GM19239 (cell line): ENCODE measurements around the gene FNDC10.
"Not testable (repeated sequence)": the region's sequence is repeated elsewhere in the genome, so short reads cannot be mapped to it uniquely, and the experiment has no call there.

ENCODE experiments used
- DNase-seq: peaks from one replicate; pipeline ENCODE4 v3.0.0; 2011; ENCODE audit warnings: low spot score; ENCODE audit not compliant: insufficient read length
- FAIRE-seq: peaks from 2 replicates; lab custom pipeline; 2011; peaks lifted over from hg19 to GRCh38; lab: Jason Lieb, UNC

FNDC10 gene

DNA sequence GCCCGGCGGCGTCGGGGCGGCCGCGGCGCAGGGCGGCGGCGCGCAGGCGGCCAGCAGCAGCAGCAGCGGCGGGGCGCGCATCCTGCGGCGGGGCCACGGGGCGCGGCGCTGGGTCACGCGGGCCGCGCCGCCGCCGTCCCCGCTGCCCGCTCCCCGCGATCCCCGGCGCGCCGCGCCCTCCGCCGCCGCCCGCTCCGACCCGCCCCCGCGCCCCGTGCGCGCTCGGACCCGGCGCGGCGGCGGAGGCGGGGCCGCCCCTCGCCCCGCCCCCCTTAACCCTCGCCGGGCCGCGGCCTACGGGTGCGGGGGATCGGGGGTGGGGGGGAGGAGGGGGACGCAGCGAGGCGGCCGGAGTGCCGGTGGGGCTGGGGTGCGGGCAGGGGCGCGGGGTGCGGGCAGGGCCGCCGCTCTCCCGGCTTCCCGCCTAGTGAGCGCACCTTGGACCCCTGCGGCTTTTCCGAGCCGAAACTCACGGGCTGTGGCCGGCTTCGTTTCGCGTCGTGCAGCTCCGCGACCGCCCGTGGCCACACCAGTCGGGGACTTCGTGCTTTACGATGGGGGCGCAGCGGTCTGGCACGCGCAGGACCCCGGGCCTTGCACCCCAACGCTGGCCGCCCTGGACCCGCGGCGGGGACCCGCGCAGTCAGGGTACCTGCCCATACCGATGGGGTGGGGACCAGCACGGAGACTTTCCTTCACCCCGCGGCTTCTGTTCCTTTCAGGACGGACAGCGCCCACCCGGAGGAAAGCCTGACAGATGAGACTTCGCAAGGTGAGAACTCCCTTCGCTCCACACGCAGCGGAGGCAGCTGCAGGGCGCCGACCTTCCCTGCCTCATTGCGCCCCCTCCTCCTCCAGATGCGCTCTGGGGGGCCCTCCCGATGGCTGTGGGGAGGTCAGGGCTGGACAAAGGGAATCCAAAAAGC is at the start of gene FNDC10:
Gene FNDC10, minus strand, starts transcription at position 201 of the 926 bp plus-strand sequence. Its CDS starts 120 bp downstream, at position 81.
- DNase-seq (no peak), FAIRE-seq (no peak)

DNA sequence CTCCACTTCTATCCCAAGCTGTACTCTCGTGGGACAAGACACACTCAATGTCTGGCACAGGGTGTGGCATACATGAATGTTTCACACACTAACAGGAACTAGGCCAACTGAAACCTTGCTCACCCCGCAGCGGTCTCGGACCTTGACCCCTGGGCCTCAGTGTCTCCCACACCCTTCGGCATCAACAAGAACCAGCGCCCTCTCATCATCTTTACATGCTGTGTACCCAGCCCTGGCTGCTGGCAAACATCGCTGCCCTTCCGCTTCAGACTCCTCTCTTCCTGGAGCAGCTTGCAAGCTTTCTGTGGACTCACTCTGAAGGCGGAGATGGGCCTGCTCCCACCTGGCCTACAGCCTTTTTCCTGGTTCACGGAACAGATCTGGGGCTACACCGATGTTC is 48.3 kb upstream of the FNDC10 start:
- FAIRE-seq, DNase-seq: not testable (repeated sequence)

DNA sequence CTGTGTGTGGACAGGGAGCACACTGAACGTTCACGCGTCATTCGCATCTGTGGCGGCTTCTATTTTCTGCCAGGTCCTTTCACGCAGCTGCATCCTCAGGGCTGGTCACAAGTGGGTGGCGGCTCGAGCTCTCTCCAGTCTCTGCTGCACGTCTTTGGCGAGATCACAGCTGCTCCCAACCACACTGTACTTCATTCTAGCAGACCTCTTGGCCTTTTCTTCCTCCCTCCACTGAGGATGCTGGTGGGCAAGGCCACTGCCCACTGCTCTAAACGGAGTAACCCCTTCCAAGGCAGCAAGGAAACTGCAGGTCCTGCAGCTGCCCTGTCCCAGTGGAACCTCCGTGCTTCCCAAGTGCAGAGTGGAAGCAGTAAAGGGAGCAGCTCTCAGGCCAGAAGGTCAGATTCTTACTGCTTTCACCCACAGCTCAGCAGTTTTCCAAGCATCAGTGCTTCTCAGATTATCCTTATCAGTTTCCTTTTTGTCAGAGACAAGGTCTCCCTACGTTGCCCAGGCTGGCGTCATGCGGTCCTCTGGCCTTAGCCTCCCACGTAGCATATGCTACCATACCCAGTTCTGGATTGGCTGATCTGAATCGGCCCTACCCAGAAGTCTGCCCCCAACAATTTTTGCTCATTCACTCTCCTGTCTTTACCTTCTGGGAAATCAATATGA is 47.8 kb upstream of the FNDC10 start:
- DNase-seq, FAIRE-seq: not testable (repeated sequence)

DNA sequence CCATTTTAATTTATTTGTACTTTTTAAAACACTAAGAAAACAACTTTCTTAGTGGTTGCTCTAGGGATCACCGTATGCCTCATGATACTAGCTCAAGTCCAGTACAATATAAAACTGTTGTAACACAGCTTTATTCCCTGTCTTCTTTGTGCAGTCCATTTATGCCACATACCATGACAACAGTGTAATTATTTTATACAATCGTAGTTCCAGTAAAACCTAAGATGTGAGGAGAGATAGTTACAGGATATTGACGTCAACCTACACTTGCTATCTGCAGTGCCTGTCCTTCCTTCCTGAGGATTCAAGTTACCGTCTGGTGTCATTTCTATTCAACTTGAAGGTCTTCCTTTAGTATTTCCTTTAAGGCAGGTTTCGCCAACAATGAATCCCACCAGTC is 46.4 kb upstream of the FNDC10 start:
- not testable (repeated sequence) for FAIRE-seq, DNase-seq

DNA sequence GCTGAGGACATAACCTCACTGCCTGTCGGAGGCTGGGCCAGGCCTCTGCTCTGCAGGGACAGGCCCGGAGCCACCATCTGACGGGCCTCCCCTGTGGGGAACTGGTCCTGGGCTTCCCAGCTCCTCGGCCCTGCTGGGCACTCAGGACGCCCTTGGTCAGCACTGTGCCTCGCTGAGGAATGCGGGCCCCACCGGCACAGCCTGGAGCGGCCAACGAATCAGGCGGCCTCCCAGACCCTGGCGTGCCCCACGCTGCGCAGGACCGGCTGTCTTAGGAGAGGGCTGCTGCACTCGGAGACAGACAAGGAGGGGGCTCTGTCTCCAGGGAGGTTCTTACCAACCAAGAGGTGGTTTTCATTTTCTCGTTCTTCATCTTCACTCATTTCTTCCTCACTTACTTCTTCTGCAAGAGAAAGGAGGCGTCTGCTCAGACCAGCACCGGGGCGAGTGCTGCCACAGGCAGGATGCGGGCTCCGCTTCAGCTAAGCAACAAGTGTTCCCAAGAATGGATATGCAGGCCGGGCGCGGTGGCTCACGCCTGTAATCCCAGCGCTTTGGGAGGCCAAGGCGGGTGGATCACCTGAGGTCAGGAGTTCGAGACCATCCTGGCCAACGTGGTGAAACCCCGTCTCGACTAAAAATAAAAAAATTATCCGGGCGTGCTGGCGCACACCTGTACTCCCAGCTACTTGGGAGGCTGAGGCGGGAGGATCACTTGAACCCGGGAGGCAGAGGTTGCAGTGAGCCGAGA is 41.0 kb upstream of the FNDC10 start:
- FAIRE-seq, DNase-seq: not testable (repeated sequence)

DNA sequence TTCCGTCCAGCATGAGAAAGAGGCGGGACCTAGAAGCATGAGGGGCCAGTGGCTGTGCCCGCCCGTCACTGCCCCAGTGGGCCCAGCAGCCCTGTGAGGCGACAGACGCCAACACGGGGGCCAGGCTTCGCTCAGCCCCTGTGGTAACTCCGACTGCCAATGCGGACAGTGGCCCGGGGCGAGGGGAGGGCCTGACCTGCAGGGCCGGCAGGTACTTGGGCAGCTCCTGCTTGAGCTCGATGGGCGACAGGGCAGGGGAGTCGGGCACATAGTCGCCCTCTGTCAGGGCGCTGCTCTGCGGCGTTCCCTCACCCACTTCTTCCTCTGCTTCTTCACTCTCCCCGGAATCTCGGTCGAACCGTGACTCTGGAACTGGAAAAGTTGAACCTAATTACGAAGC is 40.1 kb upstream of the FNDC10 start:
- FAIRE-seq, DNase-seq: not testable (repeated sequence)

DNA sequence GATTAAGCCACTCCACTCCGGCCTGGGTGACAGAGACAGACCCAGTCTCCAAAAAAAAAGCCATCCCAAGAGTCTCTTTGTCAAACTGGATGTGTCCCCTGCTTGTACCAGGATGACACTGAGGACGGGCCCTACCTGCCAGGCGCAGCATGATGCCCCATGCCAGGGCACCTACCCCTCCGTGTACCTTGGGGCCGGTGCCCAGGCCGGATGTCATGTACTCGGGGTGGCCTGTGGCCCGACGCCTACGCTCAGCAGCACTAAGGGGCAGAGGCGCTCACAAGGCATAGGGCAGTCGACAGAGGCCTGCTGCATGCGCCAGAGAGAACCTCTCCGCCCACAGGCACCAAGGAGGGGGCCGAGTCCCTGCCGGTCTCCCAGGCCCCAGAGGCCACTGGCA is 39.4 kb upstream of the FNDC10 start:
- not testable (repeated sequence) for FAIRE-seq, DNase-seq

DNA sequence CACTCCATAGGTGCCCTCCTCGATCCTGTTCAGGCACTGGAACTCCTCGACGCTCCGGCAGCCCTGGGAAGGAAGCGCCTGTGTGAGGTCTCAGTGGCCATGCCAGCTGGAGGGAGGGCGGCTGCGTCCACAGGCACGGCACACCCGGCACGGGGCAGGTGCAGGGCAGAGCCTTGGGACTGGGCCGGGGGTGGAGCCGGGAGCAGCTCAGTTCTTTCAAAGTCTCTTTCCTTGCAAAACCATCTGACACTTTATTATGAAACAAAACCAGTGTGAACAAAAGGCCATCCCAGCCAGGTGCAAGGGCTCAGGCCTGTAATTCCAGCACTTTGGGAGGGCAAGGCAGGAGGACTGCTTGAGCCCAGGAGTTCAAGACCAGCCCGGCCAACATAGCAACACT is 38.6 kb upstream of the FNDC10 start:
- FAIRE-seq: peak; percentile 37

DNA sequence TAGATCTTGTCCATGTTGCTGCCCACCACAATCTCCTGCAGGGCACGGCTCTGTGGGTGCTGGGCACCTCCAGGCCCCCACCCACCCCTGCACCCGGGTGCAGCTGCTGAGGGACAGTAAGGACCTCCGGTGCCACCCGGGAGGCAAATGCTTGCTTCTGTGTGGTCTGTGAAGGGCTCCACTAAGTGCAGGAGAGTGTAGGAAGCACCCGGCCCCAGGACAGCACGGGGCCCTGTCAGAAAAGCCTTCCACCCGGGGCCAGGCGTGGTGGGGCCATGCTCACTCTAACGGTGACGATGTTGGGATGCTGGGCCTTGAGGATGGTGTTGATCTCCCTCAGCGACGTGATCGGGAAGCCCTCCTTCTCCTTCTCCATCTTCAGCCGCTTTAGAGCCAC is 37.5 kb upstream of the FNDC10 start:
- not testable (repeated sequence) for FAIRE-seq, DNase-seq

More for the DNA sequence above, 38.6 kb upstream of the FNDC10 start:
- DNase-seq: not testable (repeated sequence)

DNA sequence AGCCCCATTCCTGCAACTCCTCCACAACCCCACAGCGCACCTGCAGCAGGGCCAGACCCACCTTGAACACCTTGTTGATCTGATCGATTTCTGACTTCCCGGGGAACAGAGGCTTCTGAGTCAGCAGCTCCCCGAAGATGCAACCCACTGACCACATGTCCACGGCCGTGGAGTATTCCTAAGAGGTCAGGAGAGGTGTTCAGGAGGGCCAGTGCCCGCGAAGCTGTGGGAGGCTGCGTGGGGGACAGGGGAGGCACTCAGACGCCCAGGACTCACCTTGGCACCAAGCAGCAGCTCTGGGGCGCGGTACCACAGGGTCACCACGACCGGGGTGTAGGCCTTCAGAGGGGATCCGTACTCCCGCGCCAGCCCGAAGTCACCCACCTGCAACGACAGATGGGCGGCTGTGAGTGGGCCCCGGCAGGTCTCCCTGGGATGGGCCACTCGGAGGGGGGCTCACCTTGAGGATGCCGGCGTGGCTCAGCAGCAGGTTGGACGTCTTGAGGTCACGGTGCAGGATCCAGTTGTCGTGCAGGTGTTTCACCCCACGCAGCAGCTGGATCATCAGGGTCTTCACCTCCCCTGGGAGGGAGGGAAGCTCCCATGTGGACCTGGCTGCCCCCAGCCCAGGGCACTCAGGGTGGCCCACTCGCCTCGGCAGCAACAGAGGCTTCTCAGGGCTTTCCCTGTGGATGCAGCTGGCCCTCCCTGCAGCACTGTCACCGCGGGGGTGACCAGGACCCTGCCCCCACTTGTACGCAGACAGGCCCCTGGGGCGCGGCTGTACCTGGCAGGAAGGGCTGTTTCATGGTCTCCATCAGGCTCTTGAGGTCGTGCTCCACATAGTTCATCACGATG is 36.9 kb upstream of the FNDC10 start:
- FAIRE-seq, DNase-seq: not testable (repeated sequence)

DNA sequence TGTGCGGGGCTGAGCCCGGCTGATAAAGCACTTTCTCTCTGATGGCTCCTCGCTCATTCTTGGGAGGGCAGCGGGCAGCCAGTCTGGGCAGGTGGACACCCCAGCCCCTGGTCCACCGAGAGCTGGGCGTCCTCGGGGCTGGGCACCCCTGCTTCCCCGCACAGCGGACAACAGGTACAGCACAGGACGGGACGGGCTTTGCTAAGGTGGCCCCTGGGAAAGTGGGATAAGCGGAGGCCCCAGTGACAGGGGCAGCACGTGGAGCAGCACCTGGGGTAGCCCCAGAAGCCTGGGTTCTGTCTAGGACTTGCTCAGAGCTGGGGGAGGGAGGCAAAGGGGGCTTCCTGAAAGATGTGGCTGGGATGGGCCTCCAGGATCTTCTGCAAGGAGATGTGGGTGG is 34.7 kb upstream of the FNDC10 start:
- DNase-seq, FAIRE-seq: not testable (repeated sequence)

DNA sequence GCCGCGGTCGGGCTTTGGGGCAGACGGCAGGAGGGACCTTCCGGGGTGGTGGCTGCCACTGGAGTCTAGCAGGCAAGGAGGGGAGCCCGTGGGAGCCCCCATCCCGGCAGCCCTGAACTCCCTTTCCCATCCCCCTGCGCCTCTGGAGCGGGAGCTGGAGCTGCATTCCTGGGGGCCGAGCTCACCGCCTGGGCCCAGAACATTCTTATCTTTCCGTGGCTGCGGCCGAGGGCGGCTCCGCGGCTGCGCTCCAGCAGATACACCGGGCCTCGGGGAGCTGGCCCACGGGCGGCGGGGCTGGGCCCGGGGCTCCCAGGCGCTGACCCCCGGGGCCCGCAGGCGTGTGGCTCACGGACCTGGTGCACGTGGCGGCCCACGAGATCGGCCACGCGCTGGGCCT is 33.5 kb upstream of the FNDC10 start:
- FAIRE-seq, DNase-seq: not testable (repeated sequence)

DNA sequence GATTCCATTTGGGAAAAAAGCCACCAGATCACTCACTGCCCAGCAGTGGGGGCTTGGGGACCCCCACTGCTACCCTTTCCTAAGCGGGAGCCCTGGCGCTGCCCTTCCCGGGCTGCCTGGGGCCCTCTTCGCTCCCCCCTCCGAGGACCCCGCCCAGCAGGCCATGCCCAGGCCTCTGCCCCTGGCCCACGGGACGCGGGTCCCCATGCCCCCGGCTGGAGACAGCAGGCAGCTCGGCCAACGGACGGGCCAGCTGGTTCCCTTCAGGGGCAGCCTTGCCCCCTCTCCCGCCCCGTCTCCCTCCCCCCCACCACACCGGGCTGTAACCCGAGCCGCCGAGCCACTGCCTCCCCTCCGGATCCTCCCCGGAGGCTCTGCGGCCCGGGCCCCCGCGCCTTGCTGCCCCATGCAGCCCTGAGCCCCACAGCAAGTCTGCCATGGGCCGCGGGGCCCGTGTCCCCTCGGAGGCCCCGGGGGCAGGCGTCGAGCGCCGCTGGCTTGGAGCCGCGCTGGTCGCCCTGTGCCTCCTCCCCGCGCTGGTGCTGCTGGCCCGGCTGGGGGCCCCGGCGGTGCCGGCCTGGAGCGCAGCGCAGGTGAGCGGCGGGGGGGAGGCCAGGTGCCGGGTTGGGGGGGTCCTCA is 32.0 kb upstream of the FNDC10 start, which contains the start of gene MMP23B:
Gene MMP23B, plus strand, starts transcription at position 392 of the 639 bp plus-strand sequence. Its CDS starts 46 bp downstream, at position 438.
- FAIRE-seq: no peak

DNA sequence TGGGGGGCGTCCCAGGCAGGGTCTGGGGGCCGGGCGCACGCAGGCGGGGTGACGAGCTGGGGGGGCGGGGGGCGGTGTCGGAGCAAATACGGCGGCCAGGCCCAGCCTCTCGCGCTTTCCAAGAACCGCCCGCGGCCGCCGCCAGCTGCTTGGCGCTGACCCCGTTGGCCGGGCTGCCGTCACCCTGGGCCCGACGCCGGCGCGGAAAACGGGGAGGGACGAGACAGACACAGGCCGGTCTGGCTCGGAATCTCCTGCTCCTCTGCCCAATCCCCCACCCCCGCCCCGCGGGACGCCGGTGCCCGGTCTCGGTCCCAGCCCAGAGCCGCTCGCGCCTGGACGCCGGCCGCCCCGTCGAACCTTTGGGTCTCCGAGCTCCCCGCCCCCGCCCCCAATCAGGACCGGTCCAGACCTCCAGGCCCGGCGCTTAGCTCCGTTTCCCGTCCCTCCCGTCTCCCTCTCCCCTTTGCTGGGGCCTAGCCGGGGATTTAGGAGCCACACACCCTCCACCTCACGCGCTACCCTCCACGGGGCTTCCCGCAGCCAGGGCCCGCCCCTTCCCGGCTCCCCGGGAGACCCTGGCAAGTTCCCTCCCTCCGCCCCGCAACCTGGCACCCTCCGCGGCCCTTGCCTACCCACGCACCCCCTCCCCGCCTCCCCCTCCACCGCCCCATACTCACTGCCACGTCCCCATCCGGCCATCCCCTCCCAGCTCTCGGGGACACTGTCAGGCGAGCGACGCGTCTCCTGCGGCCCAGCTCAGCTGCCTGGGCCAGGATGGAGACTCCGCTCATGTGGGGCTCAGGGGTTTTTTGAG is 31.2 kb upstream of the FNDC10 start:
- no peak for FAIRE-seq
- DNase-seq: no peak

More for the DNA sequence above, 32.0 kb upstream of the FNDC10 start, which contains the start of gene MMP23B:
- DNase-seq: no peak

DNA sequence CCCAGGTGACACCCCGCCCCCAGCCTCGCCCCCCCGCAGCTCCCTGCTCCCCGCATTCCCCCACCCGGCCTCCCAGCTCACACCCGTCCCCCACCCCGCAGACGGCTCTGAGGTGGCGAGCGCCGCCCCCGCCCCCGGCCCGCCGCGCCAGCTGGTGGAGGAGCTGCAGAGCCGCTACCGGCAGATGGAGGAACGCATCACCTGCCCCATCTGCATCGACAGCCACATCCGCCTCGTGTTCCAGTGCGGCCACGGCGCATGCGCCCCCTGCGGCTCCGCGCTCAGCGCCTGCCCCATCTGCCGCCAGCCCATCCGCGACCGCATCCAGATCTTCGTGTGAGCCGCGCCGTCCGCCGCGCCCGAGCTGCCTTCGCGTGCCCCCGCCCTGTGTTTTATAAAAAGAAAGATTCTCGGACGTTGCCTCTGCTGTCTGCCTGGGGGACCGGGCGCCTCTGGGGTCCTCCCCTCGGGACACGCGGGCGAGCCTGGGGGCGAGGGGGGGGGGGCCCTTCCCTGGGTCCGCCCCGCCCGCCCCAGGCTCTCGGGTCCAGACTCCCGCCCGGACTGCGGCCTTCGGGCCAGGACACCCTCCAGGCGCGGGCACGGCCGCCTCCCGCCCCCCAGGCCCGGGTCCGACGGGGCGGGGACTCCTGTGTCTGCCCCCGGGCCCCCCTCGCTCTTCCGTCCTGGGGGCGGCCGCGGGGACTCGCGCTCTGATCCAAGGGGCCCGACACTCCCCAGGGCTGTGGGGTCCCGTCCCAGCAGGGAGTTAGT is 30.4 kb upstream of the FNDC10 start:
- DNase-seq (peak; percentile 100), FAIRE-seq (peak; percentile 86)

DNA sequence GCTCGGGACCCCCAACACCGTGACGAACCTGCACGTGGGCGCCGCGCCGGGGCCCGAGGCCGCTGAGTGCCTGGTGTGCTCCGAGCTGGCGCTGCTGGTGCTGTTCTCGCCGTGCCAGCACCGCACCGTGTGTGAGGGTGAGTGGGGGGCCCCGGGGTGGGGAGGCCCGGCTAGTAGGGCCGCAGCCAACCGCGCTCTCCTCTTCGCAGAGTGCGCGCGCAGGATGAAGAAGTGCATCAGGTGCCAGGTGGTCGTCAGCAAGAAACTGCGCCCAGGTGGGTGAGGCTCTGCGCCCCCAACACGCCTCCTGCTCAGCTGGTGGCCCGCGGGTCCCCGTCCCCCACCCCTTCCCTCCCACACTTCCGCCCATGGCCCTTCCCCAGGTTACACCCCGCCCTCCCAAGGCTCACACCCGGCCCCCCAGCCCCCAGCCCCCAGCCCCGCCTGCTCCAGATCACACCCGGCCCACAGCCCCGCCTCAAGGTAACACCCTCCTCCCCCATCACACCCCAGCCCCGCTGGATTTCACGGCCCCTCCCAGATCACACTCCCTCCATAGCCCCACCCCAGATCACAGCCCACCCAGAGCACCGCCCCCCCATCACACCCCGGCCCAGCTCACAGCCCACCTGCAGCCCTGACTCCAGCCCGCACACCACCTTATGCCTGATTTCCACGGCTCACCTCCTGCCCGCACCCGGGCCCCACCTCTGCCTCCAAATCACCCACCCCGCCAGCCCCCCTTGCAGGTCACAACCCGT is 29.7 kb upstream of the FNDC10 start:
- DNase-seq: no peak
- no peak for FAIRE-seq
